ENCODE results near the gene BBS9. TPM values are rescaled to one million over a fixed set of nuclear protein-coding genes. Genes with fewer than 3 reads are reported as not detected.
"Not testable (repeated sequence)": the region's sequence is repeated elsewhere in the genome, so short reads cannot be mapped to it uniquely, and the experiment has no call there.

BBS9 gene
- total and polyA plus RNA-seq, 2 experiments from 2014 or later: 10.2 to 15.0 TPM

- H3K36me3 ChIP-seq (ENCODE audit: low read depth): peaks cover 2% of the 10 kb centered on the region; the same call in 1 of the 2 replicates
- no peak overlapping the region for H3K4me2 ChIP-seq (ENCODE audit: unreplicated experiment)
- 66 to 72% methylated on average over 7 of the region's 7 CpGs for WGBS, 2 experiments (ENCODE audit: low coverage in 1 of 2, low lambda C conversion rate in 2 of 2, missing lambda C conversion rate in 2 of 2)
- no peaks in the 10 kb centered on the region for H4K20me1 ChIP-seq (ENCODE audit: insufficient read depth)
- H3K4me3 ChIP-seq: no peak overlapping the region
- H3K9ac ChIP-seq: no peak overlapping the region
- no peak overlapping the region for H3K27ac ChIP-seq
- H2AFZ ChIP-seq: no peak overlapping the region
- no peaks in the 10 kb centered on the region for H3K79me2 ChIP-seq (ENCODE audit: insufficient read depth)
- H3K9me2 ChIP-seq (ENCODE audit: insufficient read depth): no peaks in the 10 kb centered on the region
- H3K4me1 ChIP-seq (ENCODE audit: insufficient read depth): no peaks in the 10 kb centered on the region
- no peaks in the 10 kb centered on the region; the same call in 1 of the 2 replicates for H3F3A ChIP-seq (ENCODE audit: insufficient read depth)
- H3K27me3 ChIP-seq (replicated peaks; ENCODE audit: insufficient read depth): no peaks in the 10 kb centered on the region
- in situ Hi-C loops (cut with MboI): no loop called here
- no peaks in the 10 kb centered on the region for H3K9me3 ChIP-seq (ENCODE audit: low read depth)
- DNase-seq: no peak
- TF ChIP-seq EZH2 (IDR thresholded peaks at IDR 0.05; ENCODE audit: insufficient read depth, poor library complexity, severe bottlenecking) (no peak), EZH2phosphoT487 (IDR thresholded peaks at IDR 0.05; ENCODE audit: insufficient read depth, low read depth) (no peak)
Measured at GRCh38 chr7:33089142-33089541, 40.2 kb upstream of the BBS9 start.

- DNase-seq: peak; percentile 7
- Histone ChIP-seq H3K27me3 (replicated peaks; ENCODE audit: insufficient read depth) (no peaks in the 10 kb centered on the region), H3K4me1 (ENCODE audit: insufficient read depth) (no peaks in the 10 kb centered on the region), H3F3A (ENCODE audit: insufficient read depth) (peaks cover 3% of the 10 kb centered on the region; the same call in 1 of the 2 replicates), H3K9me3 (ENCODE audit: low read depth) (no peaks in the 10 kb centered on the region), H3K27ac (no peak overlapping the region), H3K9ac (no peak overlapping the region), H3K4me3 (no peak overlapping the region), H3K79me2 (ENCODE audit: insufficient read depth) (no peaks in the 10 kb centered on the region), H3K4me2 (ENCODE audit: unreplicated experiment) (no peak overlapping the region), H4K20me1 (ENCODE audit: insufficient read depth) (no peaks in the 10 kb centered on the region), H2AFZ (no peak overlapping the region), H3K36me3 (ENCODE audit: low read depth) (peaks cover 15% of the 10 kb centered on the region), H3K9me2 (ENCODE audit: insufficient read depth) (no peaks in the 10 kb centered on the region)
- in situ Hi-C loops (cut with MboI): no loop called here
- WGBS, 2 experiments (ENCODE audit: low coverage in 1 of 2, low lambda C conversion rate in 2 of 2, missing lambda C conversion rate in 2 of 2): 86 to 90% methylated on average over 4 of the region's 4 CpGs
- TF ChIP-seq EZH2phosphoT487 (IDR thresholded peaks at IDR 0.05; ENCODE audit: insufficient read depth, low read depth): no peak
- TF ChIP-seq EZH2 (IDR thresholded peaks at IDR 0.05; ENCODE audit: insufficient read depth, poor library complexity, severe bottlenecking): no peak
Measured at GRCh38 chr7:33091111-33091531, 38.2 kb upstream of the BBS9 start.

GRCh38 chr7:33091641-33092191 lies 37.6 kb upstream of the BBS9 start:
- Histone ChIP-seq H3K36me3 (ENCODE audit: low read depth) (peaks cover 21% of the 10 kb centered on the region), H3K4me3 (no peak overlapping the region), H3K4me1 (ENCODE audit: insufficient read depth) (no peaks in the 10 kb centered on the region), H4K20me1 (ENCODE audit: insufficient read depth) (no peaks in the 10 kb centered on the region), H2AFZ (no peak overlapping the region), H3K9me3 (ENCODE audit: low read depth) (no peaks in the 10 kb centered on the region), H3K27ac (no peak overlapping the region), H3F3A (ENCODE audit: insufficient read depth) (peaks cover 3% of the 10 kb centered on the region; the same call in 1 of the 2 replicates), H3K9me2 (ENCODE audit: insufficient read depth) (no peaks in the 10 kb centered on the region), H3K79me2 (ENCODE audit: insufficient read depth) (no peaks in the 10 kb centered on the region), H3K4me2 (ENCODE audit: unreplicated experiment) (no peak overlapping the region), H3K9ac (no peak overlapping the region), H3K27me3 (replicated peaks; ENCODE audit: insufficient read depth) (no peaks in the 10 kb centered on the region)
- in situ Hi-C loops (cut with MboI): no loop called here
- no peak for DNase-seq
- 93 to 96% methylated on average over 5 of the region's 5 CpGs for WGBS, 2 experiments (ENCODE audit: low coverage in 1 of 2, low lambda C conversion rate in 2 of 2, missing lambda C conversion rate in 2 of 2)
- TF ChIP-seq EZH2phosphoT487 (IDR thresholded peaks at IDR 0.05; ENCODE audit: insufficient read depth, low read depth): no peak
- no peak for TF ChIP-seq EZH2 (IDR thresholded peaks at IDR 0.05; ENCODE audit: insufficient read depth, poor library complexity, severe bottlenecking)

- WGBS, 2 experiments (ENCODE audit: low coverage in 1 of 2, low lambda C conversion rate in 2 of 2, missing lambda C conversion rate in 2 of 2): 87% methylated on average over 4 of the region's 4 CpGs
- H3K4me2 ChIP-seq (ENCODE audit: unreplicated experiment): no peak overlapping the region
- peaks cover 3% of the 10 kb centered on the region; the same call in 1 of the 2 replicates for H3F3A ChIP-seq (ENCODE audit: insufficient read depth)
- no peak overlapping the region for H2AFZ ChIP-seq
- no peak for DNase-seq
- H4K20me1 ChIP-seq (ENCODE audit: insufficient read depth): no peaks in the 10 kb centered on the region
- no peaks in the 10 kb centered on the region for H3K4me1 ChIP-seq (ENCODE audit: insufficient read depth)
- H3K36me3 ChIP-seq (ENCODE audit: low read depth): peaks cover 37% of the 10 kb centered on the region
- H3K9me2 ChIP-seq (ENCODE audit: insufficient read depth): no peaks in the 10 kb centered on the region
- no peaks in the 10 kb centered on the region for H3K79me2 ChIP-seq (ENCODE audit: insufficient read depth)
- no peaks in the 10 kb centered on the region for H3K27me3 ChIP-seq (replicated peaks; ENCODE audit: insufficient read depth)
- no peak overlapping the region for H3K9ac ChIP-seq
- TF ChIP-seq EZH2phosphoT487 (IDR thresholded peaks at IDR 0.05; ENCODE audit: insufficient read depth, low read depth) (no peak), EZH2 (IDR thresholded peaks at IDR 0.05; ENCODE audit: insufficient read depth, poor library complexity, severe bottlenecking) (no peak)
- in situ Hi-C loops (cut with MboI): no loop called here
- no peaks in the 10 kb centered on the region for H3K9me3 ChIP-seq (ENCODE audit: low read depth)
- H3K27ac ChIP-seq: no peak overlapping the region
- H3K4me3 ChIP-seq: no peak overlapping the region
Measured at GRCh38 chr7:33093266-33093665, 36.1 kb upstream of the BBS9 start.

- H3K27me3 ChIP-seq (replicated peaks; ENCODE audit: insufficient read depth); H3K27ac ChIP-seq; H3K4me2 ChIP-seq (ENCODE audit: unreplicated experiment); H3K9me2 ChIP-seq (ENCODE audit: insufficient read depth); H3F3A ChIP-seq (ENCODE audit: insufficient read depth); DNase-seq; H3K9ac ChIP-seq; H3K4me3 ChIP-seq; H3K9me3 ChIP-seq (ENCODE audit: low read depth); H3K79me2 ChIP-seq (ENCODE audit: insufficient read depth); in situ Hi-C loops (cut with MboI); H4K20me1 ChIP-seq (ENCODE audit: insufficient read depth); H2AFZ ChIP-seq; H3K4me1 ChIP-seq (ENCODE audit: insufficient read depth): not testable (repeated sequence)
- 84 to 88% methylated on average over 6 of the region's 6 CpGs for WGBS, 2 experiments (ENCODE audit: low coverage in 1 of 2, low lambda C conversion rate in 2 of 2, missing lambda C conversion rate in 2 of 2)
- H3K36me3 ChIP-seq (ENCODE audit: low read depth): peaks cover 52% of the 10 kb centered on the region
Measured at GRCh38 chr7:33094745-33095275, 34.6 kb upstream of the BBS9 start.

Data from GM23248 (cell line).